Adrenal gland (tissue), 5 donors: Measurements from ENCODE around the gene SVIL.

Experiments used
- CTCF ChIP-seq, 6 experiments: fragments of 450-650 bp in 4 of 6; fragments of 200-600 bp in 2 of 6; sonication (generic) in 1 of 6; IDR thresholded peaks; 1 replicate in 5 of 6; 2 replicates in 1 of 6; pipeline versions ENCODE4 v1.5.1 to v1.8.0; 2016 to 2021; ENCODE audit warnings: antibody characterized with exemption in 6 of 6, mild to moderate bottlenecking in 2 of 6, moderate library complexity in 1 of 6
- POLR2A ChIP-seq, 2 donors: fragments of 450-650 bp; IDR thresholded peaks; one replicate each; pipeline ENCODE4 v1.6.1; 2017; ENCODE audit warnings: antibody characterized with exemption in 2 of 2, mild to moderate bottlenecking in 2 of 2, moderate library complexity in 1 of 2
- donor health status: DM: no; HTN: no; CAD: no.

DNA sequence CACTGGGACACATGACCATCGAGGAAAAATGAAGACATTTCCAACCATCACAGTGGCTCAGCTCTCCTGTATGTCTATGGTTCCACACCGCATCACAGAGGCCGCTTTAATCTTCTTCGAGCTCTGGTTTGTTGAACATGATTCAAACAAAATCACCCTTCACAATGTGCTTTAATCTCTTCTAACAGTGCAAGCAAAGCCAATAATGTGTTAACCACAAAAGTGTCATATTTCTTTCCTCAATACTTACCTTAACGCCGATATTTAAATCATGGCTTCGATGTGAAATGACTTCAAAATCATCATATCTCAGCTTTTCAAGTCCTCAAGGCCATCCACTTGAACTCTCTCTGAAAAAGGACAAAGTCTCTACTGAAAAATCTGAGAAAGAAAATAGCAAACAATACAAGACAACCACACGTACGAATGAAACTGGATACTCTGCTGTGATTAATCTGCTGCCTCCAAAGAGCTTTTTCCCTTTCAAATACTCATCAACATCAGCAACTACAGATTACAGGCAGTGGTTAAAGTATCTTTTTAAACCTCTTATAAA, 23.0 kb upstream of the SVIL start:
- TF ChIP-seq CTCF (IDR thresholded peaks at IDR 0.05) (no peak), POLR2A (IDR thresholded peaks at IDR 0.05) (no peak)
